SK-N-MC (cell line): ENCODE measurements around the gene CACNG4.

ENCODE experiments used
- EZH2 ChIP-seq: fragments of 200-600 bp; sonication (generic); IDR thresholded peaks from one replicate; pipeline ENCODE4 v1.6.1; 2017; ENCODE audit warnings: antibody characterized with exemption
- FOXP2 ChIP-seq: optimal IDR thresholded peaks from 2 replicates; pipeline ENCODE3; 2011; ENCODE audit warnings: mild to moderate bottlenecking, moderate library complexity; ENCODE audit not compliant: insufficient read depth; ENCODE audit errors: extremely low read length, control extremely low read depth
- POLR2AphosphoS5 ChIP-seq: IDR thresholded peaks from 2 replicates; pipeline ENCODE4 v1.6.1; 2012; ENCODE audit warnings: mild to moderate bottlenecking, low read depth, low read length, borderline replicate concordance

DNA sequence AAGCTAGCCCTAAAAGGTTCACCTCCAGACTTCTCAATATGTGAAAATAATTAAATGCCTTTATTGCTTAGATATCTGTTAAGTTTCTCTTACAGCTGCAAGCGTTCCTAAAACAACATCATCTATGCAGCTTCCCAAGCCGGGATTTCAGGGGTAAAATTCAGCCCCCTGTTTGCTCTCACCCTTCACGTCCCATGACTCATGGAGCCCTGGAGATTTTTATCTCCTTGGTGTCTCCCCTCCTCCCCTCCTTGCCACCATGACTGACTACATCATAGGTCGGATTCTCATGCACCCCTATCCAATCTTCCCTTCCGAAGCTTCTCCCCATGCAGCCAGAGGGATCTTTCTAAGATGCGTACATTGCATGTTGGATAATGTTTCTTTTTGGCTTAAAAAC is 21.0 kb upstream of the CACNG4 start:
- no peak for TF ChIP-seq POLR2AphosphoS5
- no peak for TF ChIP-seq EZH2
- no peak for TF ChIP-seq FOXP2
